Stimulated activated naive CD8-positive, alpha-beta T cell treated with anti-CD3 and anti-CD28 coated beads, Interleukin-15, amount 100 ng/mL, for 72 hours (primary cell): ENCODE measurements around the gene NOL6.

Source experiments
- ATAC-seq: fragments of 150-1000 bp; cut with Tn5 transposase; 2 replicates; pipeline ENCODE4 v1.10.0; 2021; ENCODE audit warnings: mild to moderate bottlenecking, moderate library complexity
- DNase-seq, 2 donors: peaks; one replicate each; pipeline ENCODE4 v3.0.0; 2021 to 2022
- H3K27ac Mint-ChIP-seq, 2 donors: one replicate each; pipeline ENCODE4 v1.8.0; 2022; ENCODE audit warnings: mild to moderate bottlenecking in 2 of 2, mixed read lengths in 2 of 2, moderate library complexity in 2 of 2
- H3K27me3 Mint-ChIP-seq: one replicate; pipeline ENCODE4 v1.8.0; 2022; ENCODE audit warnings: mixed read lengths
- H3K4me1 Mint-ChIP-seq: one replicate; pipeline ENCODE4 v1.8.0; 2022; ENCODE audit warnings: mild to moderate bottlenecking, mixed read lengths
- H3K4me3 Mint-ChIP-seq, 2 donors: one replicate each; pipeline ENCODE4 v1.8.0; 2022; ENCODE audit warnings: mild to moderate bottlenecking in 2 of 2, mixed read lengths in 2 of 2, moderate library complexity in 1 of 2
- H3K9me3 Mint-ChIP-seq, 2 donors: one replicate each; pipeline ENCODE4 v1.8.0; 2022; ENCODE audit warnings: mixed read lengths in 2 of 2

The NOL6 gene

DNA sequence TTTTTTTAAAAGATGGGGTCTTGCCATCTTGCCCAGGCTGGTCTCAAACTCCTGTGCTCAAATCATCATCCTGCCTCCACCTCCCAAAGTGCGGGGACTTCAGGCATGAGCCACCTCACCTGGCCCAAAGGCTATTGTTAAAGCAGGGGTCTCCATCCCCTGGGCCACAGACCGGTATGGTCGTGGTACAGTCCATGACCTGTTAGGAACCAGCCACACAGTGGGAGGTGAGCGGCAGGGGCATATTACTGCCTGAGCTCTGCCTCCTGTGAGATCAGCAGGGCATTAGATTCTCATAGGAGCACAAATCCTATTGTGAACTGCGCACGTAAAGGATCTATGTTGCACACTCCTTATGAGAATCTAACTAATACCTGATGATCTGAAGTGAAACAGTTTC lies 7.3 kb upstream of the NOL6 start:
- Mint-ChIP-seq H3K4me1 (no peaks in the 10 kb centered on the region), H3K9me3 (no peaks in the 10 kb centered on the region), H3K27me3 (no peaks in the 10 kb centered on the region), H3K27ac (no peak overlapping the region), H3K4me3 (no peak overlapping the region)
- DNase-seq (no peak), ATAC-seq (no peak)

DNA sequence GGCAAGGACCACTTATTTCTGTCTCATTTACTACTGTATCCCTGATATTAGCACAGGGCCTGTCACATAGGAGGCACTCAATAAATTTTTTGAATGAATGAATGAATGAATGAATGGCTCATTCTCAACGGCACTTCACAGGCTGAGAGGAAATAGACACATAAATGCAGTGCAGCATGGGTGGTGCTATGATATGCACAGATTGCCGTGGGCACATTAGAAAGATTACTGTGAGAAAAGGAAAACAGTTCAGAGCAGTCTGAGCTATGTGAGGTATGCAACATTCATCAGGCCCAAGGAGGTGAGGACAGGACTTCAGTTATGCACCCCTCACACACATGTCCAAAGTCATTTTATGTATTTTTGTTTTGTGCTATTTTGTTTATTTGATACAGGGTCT lies 6.4 kb upstream of the NOL6 start:
- no peaks in the 10 kb centered on the region for H3K4me1 Mint-ChIP-seq
- no peak overlapping the region for H3K4me3 Mint-ChIP-seq
- no peak overlapping the region for H3K27ac Mint-ChIP-seq
- DNase-seq (no peak), ATAC-seq (no peak)
- H3K9me3 Mint-ChIP-seq = no peaks in the 10 kb centered on the region
- no peaks in the 10 kb centered on the region for H3K27me3 Mint-ChIP-seq

DNA sequence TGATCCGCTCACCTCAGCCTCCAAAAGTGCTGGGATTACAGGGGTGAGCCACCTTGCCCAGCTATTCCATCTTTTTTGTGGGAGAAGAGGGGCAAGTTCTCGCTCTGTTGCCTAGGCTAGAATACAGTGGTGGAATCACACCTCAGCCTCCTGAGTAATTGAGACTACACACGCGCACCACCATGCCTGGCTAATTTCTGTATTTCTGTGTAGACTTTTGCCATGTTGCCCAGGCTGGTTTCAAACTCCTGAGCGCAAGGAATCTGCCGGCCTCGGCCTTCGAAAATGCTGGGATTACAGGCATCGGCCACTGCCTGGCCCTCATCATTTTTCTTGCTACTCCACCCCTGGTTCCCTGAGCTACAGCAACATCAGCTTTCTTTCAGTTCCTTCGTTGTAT lies 2.8 kb upstream of the NOL6 start:
- no peak overlapping the region for H3K4me3 Mint-ChIP-seq
- ATAC-seq (no peak), DNase-seq (no peak)
- no peaks in the 10 kb centered on the region for H3K9me3 Mint-ChIP-seq
- H3K4me1 Mint-ChIP-seq = peaks cover 19% of the 10 kb centered on the region
- H3K27me3 Mint-ChIP-seq = no peaks in the 10 kb centered on the region
- H3K27ac Mint-ChIP-seq = no peak overlapping the region

DNA sequence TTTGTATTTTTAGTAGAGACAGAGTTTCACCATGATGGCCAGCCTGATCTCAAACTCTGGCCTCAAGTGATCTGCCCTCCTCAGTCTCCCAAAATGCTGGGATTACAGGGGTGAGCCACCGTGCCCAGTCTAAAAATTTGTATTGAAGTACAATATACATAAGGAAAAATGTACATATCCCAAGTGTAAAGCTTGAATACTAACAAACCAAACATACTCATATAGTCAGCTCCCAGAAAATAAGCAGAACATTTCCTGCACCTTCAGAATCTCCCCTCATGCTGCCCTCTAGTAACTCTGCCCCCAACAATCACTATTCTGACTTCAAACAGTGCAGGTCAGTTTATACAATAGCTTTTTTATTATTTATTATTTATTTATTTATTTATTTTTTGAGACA lies 1.6 kb upstream of the NOL6 start:
- Mint-ChIP-seq H3K9me3 (no peaks in the 10 kb centered on the region), H3K4me3 (peak overlapping the region in 1 of 2 donors; percentile 9), H3K27me3 (no peaks in the 10 kb centered on the region), H3K4me1 (peaks cover 24% of the 10 kb centered on the region), H3K27ac (no peak overlapping the region)
- DNase-seq (no peak), ATAC-seq (no peak)

DNA sequence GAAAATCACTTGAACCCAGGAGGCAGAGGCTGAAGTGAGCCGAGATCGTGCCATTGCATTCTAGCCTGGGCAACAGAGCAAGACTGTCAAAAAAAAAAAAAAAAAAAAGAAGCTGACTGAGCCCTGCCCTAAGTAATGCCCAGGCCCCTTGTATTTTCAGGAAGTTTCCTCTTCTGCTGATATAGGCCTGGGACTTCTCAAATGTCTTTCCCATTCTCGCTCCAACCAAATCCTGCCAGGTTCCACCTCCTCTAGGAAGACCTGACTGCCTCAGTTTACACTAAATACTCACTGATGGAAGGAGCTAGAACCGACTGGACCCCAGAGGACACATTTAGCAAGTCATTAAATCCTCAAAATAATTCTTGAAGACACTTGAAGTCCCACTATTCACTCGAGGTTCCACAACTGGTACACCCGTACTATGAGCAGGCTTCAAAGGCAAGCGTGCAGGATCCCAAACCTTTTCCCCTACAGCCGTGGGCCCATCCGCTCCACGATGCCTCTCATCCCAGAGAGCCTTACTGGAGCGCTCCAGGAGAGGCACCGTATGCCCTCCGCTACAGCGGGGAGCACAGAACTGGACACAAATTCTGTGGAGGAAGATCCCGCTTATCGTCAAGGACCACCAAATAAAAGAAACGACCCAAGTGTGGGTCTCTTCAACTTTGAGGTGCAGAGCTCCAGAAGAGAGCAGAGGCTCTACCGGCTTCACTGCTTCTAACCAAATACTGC lies 676 bp downstream of the NOL6 start:
- ATAC-seq (no peak), DNase-seq (no peak)
- Mint-ChIP-seq H3K9me3 (no peaks in the 10 kb centered on the region), H3K27ac (peak overlapping the region; percentile 95 to 99), H3K4me3 (peak overlapping the region; percentile 94 to 95), H3K4me1 (peaks cover 27% of the 10 kb centered on the region), H3K27me3 (no peaks in the 10 kb centered on the region)

DNA sequence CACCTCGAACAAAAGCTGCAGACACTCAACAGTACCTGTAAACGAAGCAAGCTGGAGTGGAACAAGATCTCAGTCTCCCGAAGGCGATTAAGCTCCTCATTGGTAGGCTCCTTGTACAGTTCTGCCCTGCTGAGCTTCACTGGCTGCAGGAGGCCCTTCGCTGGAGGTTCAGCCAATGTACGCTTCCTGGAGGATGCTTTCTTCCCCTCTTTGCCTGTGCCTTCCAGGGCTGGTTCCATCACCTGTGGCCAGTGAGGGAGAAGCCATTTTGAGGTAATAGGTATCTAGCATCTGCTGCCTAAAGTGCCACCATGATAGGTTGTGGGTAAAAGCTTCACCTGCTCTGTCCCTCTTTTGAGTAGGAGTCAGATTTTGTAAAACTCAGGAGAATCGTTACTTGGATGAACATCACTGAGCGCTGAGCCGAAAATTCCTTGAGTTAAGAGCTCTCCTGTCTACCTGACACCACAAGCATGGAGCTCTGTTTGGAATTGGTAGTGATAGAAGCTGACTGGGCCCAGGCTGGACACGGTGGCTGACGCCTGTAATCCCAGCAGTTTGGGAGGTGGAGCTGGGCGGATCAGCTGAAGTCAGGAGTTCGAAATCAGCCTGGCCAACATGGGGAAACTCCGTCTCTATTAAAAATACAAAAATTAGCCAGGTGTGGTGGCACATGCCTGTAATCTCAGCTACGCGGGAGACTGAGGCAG lies 1.4 kb downstream of the NOL6 start:
- ATAC-seq (no peak), DNase-seq (no peak)
- peaks cover 33% of the 10 kb centered on the region for H3K4me1 Mint-ChIP-seq
- H3K27me3 Mint-ChIP-seq = no peaks in the 10 kb centered on the region
- H3K27ac Mint-ChIP-seq = peak overlapping the region; percentile 95 to 99
- peak overlapping the region; percentile 94 to 95 for H3K4me3 Mint-ChIP-seq
- no peaks in the 10 kb centered on the region for H3K9me3 Mint-ChIP-seq

DNA sequence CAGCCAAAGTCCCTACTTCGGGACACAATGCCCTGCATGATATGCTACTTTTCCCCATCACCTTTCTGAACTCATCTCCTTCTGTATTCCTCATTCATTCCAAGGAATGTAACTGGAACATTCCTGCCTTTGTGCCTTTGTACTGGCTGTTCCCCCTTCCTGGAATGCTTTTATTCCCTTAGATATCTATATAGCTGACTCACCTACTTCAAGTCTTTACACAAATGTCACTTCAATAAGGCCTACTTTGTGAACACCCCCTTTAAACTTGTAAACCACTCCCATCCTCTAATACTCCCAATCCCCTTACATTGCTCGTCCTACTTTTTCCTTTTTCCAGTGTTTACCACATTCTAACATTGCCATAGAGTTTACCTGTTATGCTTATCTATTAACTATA lies 2.4 kb downstream of the NOL6 start:
- ATAC-seq (no peak), DNase-seq (no peak)
- Mint-ChIP-seq H3K4me3 (peak overlapping the region in 1 of 2 donors; percentile 10), H3K27me3 (no peaks in the 10 kb centered on the region), H3K4me1 (peaks cover 33% of the 10 kb centered on the region), H3K27ac (peak overlapping the region in 1 of 2 donors; percentile 36), H3K9me3 (no peaks in the 10 kb centered on the region)

DNA sequence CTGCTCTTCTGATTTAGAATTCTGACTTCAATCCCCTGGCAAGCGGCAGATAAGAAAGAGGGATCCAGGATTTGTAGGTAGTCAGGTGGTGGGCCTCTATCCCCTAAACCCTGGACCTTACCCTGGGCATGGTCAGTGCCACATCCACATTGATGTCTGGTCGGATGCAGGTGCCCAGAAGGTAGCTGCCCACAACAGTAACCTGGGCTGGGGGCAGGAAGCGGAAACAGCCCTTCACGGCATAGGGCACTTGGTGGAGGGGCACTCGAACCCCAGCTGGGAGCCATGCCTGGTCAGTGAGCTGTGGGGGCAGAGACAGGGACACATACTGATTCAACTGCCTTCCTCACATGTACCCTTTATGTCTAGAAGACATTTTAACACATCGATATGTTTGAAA lies 3.8 kb downstream of the NOL6 start:
- Mint-ChIP-seq H3K27me3 (no peaks in the 10 kb centered on the region), H3K27ac (peak overlapping the region in 1 of 2 donors; percentile 93), H3K9me3 (no peaks in the 10 kb centered on the region), H3K4me1 (peaks cover 33% of the 10 kb centered on the region), H3K4me3 (no peak overlapping the region)
- DNase-seq (no peak), ATAC-seq (no peak)

DNA sequence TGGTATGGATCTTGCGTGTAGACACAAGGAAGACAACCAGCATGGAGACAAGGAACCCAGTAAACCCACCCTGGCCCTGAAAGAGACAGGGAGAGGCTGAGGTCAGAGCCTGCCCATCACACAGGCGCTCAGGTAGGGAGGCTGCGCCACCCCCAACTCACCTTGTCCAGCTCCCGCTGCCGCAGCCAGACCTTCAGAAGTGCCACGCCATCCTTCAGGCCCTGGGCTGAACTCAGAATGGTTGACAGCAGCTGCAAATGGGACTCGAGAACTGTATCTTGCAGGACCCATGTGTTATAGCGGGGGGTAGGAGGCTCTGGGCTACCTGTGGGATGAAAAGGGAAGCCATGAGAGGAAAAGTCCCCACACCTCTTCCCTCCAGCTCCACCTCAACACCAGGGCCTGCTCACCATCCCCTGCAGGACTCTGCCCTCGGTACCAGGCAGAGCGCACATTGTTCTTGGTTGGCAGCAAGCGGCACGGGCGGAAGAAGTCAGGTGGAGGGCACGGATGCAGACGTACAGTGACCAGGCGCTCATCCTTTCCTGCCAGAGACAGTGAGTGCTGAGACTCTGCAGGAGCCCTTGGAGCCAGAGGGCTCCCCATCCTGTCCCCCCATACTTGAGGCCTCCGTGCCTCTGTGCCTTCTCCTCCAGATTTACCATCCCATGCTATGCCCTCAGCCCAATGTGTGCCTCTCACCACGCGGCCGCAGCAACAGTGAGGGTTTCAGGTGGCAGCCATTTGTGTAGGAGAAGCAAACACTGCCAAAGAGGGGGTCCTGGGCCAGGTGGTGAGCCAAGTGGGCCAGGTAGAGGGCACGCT lies 4.7 kb downstream of the NOL6 start:
- no peak for ATAC-seq
- Mint-ChIP-seq H3K4me1 (peaks cover 33% of the 10 kb centered on the region), H3K9me3 (no peaks in the 10 kb centered on the region), H3K27ac (peak overlapping the region in 1 of 2 donors; percentile 93), H3K4me3 (no peak overlapping the region), H3K27me3 (no peaks in the 10 kb centered on the region)
- no peak for DNase-seq

DNA sequence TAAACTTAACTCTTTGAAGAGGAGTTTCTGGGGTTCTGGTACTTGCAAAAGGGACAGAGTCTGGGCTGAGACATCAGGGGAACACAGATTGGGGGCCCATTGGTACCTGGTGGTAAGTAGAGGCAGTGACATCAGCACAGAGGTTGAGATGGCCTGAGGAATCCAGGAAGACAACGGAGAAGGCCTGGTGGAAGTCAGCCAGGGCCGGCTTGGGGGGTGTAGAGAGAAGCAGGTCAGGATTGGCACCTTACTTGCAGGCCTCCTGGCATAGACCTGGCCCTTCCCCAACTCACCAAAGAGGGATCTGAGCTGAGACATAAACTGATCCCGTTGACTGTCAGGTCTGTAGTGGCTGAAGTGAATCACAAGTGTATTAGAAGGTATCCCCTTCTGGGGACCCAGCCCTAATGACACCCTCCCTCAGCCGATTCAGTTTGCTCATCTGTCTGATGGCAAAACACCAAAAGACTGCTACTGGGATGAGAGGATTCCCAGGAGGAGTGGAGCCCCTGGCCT lies 5.5 kb downstream of the NOL6 start:
- DNase-seq = no peak
- H3K4me1 Mint-ChIP-seq = peaks cover 27% of the 10 kb centered on the region
- no peaks in the 10 kb centered on the region for H3K27me3 Mint-ChIP-seq
- H3K9me3 Mint-ChIP-seq = no peaks in the 10 kb centered on the region
- no peak overlapping the region for H3K4me3 Mint-ChIP-seq
- no peak for ATAC-seq
- H3K27ac Mint-ChIP-seq = no peak overlapping the region

DNA sequence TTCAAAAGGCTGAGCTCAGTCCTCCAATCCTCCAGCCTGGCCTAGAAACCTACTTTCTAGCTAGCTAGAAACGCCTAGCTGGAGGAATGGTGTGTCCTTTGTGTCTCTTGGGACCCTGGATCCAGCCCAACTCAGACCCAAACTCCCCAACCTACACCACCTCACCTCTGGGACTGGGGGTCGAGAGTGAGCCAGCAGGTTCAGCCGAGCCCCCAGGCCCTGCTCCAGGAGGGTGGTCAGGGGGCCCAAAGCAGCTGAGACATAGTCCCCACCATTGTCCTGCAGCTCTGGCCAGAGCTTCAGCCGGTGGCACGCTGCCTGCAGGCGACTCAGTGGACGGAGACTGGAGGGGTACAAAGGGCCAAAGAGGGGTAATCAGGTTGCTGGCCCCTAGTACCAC lies 6.2 kb downstream of the NOL6 start:
- no peak for DNase-seq
- H3K9me3 Mint-ChIP-seq = no peaks in the 10 kb centered on the region
- no peak overlapping the region for H3K27ac Mint-ChIP-seq

DNA sequence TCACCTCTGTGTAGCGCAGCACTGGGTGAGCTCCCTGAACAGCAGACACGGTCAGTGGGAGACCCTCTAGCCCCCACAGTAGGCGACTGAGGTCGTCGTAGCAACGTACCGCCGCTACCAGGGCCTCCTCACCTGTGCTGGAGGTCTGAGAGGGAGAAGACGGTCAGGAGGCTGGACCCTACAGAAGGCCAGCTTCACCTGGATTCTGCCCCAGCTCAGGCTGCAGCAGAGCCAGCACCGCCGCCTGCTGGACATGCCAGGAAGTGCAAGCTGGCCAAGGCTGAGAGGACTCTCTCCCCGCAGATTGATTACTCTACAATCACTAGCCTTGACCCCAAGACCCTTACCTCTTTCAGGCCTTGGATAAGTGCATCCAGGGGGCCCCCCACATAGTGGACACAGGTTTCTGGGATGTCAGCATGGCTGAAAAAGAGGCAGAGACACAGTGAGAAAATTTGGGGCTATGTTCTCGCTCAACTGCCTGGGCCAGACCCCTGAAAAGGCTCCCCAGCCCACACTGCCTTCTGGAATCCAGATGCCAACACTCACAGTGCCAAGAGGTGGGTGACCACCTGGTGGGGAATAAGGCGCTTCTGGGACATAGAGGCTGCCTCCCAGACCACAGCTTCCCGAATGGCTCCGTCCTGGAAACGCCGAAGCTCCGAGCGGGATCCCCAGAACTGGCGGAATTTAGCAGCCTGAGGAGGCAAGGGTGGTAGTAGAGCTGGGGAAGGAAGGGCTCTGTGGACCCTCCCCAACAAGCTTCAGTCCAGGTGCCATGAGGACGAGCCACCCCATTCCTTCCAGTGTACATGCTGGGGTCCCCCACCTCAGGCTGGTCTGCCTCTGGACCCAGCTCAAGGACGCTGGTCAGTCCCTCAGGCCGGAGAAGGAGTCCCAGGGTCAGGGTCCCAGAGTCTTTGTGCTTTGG lies 6.9 kb downstream of the NOL6 start:
- H3K9me3 Mint-ChIP-seq = no peaks in the 10 kb centered on the region
- no peak overlapping the region for H3K4me3 Mint-ChIP-seq
- peaks cover 21% of the 10 kb centered on the region for H3K4me1 Mint-ChIP-seq
- DNase-seq (peak; percentile 65 to 69), ATAC-seq (peak; percentile 64)
- no peaks in the 10 kb centered on the region for H3K27me3 Mint-ChIP-seq
- no peak overlapping the region for H3K27ac Mint-ChIP-seq

More for the DNA sequence above, 6.2 kb downstream of the NOL6 start:
- H3K27me3 Mint-ChIP-seq = no peaks in the 10 kb centered on the region
- no peak overlapping the region for H3K4me3 Mint-ChIP-seq
- ATAC-seq = no peak
- H3K4me1 Mint-ChIP-seq = peaks cover 24% of the 10 kb centered on the region

DNA sequence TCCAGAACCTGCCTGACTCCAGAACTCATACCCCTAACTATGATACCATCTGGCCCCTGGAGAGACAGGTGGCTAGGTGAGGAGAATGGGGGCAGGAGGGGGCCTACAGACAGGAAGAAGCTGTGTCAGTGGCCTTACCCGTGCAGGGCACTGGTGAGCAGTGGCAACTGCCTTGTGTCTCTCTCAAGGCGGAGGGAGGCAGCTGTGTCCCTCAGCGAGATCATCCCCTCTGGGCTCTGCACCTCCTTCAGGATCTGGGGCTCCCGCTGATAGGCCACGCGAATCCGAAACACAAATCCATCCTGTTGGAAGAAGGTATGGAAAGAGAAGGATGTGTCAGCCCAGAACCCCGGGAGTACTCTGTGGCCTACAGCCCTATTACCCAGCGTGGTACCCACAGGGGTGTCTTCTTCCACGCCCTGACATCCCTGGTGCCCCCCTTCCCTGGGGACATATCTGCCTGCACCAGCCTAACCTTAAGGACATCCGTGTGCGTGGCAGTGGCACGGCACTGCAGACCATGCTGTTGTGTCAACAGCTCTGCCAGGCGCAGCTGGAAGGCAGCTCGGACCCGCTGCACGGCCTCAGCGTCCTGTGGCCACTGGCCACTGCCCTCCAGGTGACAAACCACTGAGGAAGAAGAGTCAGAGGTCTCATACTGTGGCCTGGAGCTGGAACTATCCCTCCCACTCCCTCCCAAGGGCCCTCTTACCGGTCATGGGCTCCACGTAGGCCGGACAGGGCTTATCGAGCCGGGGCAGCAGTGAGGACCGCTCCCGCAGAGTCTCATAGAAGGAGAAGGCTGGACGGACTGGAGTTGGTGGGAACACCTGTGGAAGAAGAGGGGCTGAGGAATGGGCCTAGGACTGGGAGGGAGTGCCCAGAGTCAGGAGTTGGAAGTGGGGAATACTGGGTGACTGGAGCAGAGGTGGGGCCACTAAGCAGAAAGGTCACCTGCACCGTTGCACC lies 7.8 kb downstream of the NOL6 start:
- Mint-ChIP-seq H3K4me3 (no peak overlapping the region), H3K27me3 (no peaks in the 10 kb centered on the region), H3K27ac (peak overlapping the region; percentile 8 to 65), H3K4me1 (peaks cover 15% of the 10 kb centered on the region), H3K9me3 (no peaks in the 10 kb centered on the region)
- no peak for ATAC-seq
- no peak for DNase-seq

DNA sequence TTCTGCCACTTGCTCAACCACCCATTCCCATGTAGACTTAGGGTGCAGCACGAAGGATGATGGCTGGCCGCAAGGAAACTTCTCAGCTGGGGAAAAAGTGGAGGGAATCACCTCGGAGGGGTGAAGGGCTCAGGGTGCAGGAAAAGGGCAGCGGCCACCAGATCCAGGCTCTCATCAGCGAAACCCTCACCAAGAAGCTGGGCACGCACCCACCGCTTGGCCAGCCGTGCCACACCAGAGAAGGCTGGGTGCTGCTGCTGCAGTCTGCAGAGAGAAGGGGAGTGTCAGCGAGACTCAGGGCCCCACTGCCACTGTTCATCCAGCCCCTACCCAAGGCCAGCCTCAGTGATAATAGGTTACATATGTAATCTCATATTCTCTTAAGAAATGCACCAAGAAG lies 8.6 kb downstream of the NOL6 start:
- DNase-seq = no peak
- ATAC-seq = no peak
- H3K27ac Mint-ChIP-seq = no peak overlapping the region
- H3K27me3 Mint-ChIP-seq = no peaks in the 10 kb centered on the region
- H3K4me1 Mint-ChIP-seq = peaks cover 15% of the 10 kb centered on the region
- H3K4me3 Mint-ChIP-seq = no peak overlapping the region
- H3K9me3 Mint-ChIP-seq = no peaks in the 10 kb centered on the region
